HCT116 (cell line): ENCODE data around the gene COPB1. TPM values are rescaled to one million over a fixed set of nuclear protein-coding genes. Genes with fewer than 3 reads are reported as not detected.

Source experiments
- ATAC-seq: fragments of 200-7000 bp; cut with Tn5 transposase; 2 replicates; pipeline ENCODE4 v1.9.1; 2020; ENCODE audit warnings: mild to moderate bottlenecking, moderate library complexity
- BruUV-seq: library from RNA; stranded (reverse); fragments of 400-500 nt; replicated peaks from 2 replicates; lab custom pipeline; 2021; lab: Mats Ljungman, UMichigan
- CTCF ChIA-PET: fragments of 300-600 bp; sonication (Branson Sonifier 250); formaldehyde crosslinking; loops from one replicate; lab custom pipeline; 2021; ENCODE audit warnings: antibody characterized with exemption; lab: Charles Lee
- POLR2A ChIA-PET: fragments of 300-600, 350-600 bp; sonication (Branson Sonifier 250); formaldehyde crosslinking; loops from one replicate; lab custom pipeline; 2021; ENCODE audit warnings: antibody characterized with exemption; lab: Charles Lee
- RAD21 ChIA-PET, 2 experiments: fragments of 300-600 bp; sonication (Branson Sonifier 250); formaldehyde crosslinking; loops; one replicate each; lab custom pipeline; 2023; ENCODE audit warnings: low total read pairs in 2 of 2; ENCODE audit not compliant: uncharacterized antibody in 2 of 2, unreplicated experiment in 2 of 2, low non-redundant PET in 1 of 2; lab: Charles Lee
- DNase-seq: peaks from one replicate; pipeline ENCODE4 v3.0.0-alpha.2; 2010; ENCODE audit warnings: low read depth, low spot score
- H2AFZ ChIP-seq: fragments of 200-600 bp; shearing (Covaris generic), sonication (generic); 2 replicates; pipeline ENCODE4 v1.6.1; 2017; ENCODE audit warnings: low read depth, mixed run types, mixed read lengths, antibody characterized with exemption, low read length; ENCODE audit not compliant: poor library complexity, severe bottlenecking
- H3K27ac ChIP-seq: 2 replicates; pipeline ENCODE4 v1.5.1; 2012; ENCODE audit warnings: low read depth, low read length
- H3K27me3 ChIP-seq: fragments of 200-600 bp; sonication (generic); 2 replicates; pipeline ENCODE4 v1.6.1; 2016; ENCODE audit warnings: mixed run types, low read length, mixed read lengths; ENCODE audit not compliant: insufficient read depth
- H3K36me3 ChIP-seq, 2 experiments: fragments of 200-500 bp in 1 of 2; fragments of 200-600 bp in 1 of 2; sonication (Bioruptor generic) in 1 of 2; sonication (generic) in 1 of 2; 2 replicates each; pipeline versions ENCODE4 v1.5.1 to v1.6.1; 2014 to 2016; ENCODE audit warnings: low read length in 2 of 2, inconsistent platforms in 1 of 2, mixed read lengths in 1 of 2, mixed run types in 1 of 2; ENCODE audit not compliant: insufficient read depth in 2 of 2, control insufficient read depth in 1 of 2
- H3K4me1 ChIP-seq, 2 experiments: fragments of 200-600 bp in 1 of 2; sonication (generic) in 1 of 2; 2 replicates each; pipeline versions ENCODE4 v1.5.1 to v1.6.1; 2012 to 2017; ENCODE audit warnings: low read length in 2 of 2, inconsistent platforms in 1 of 2, mild to moderate bottlenecking in 1 of 2, mixed read lengths in 1 of 2, mixed run types in 1 of 2, moderate library complexity in 1 of 2; ENCODE audit not compliant: insufficient read depth in 2 of 2, control insufficient read depth in 1 of 2
- H3K4me2 ChIP-seq: fragments of 200-600 bp; sonication (generic); 2 replicates; pipeline ENCODE4 v1.6.1; 2017; ENCODE audit warnings: mixed run types, low read length, mixed read lengths
- H3K4me3 ChIP-seq, 2 experiments: fragments of 200-600 bp in 1 of 2; sonication (generic) in 1 of 2; replicated peaks in 1 of 2; 2 replicates each; pipeline ENCODE4 v1.5.1; 2011 to 2016; ENCODE audit warnings: low read length in 2 of 2, control low read depth in 1 of 2, low read depth in 1 of 2, mild to moderate bottlenecking in 1 of 2, mixed read lengths in 1 of 2, mixed run types in 1 of 2
- H3K79me2 ChIP-seq: fragments of 200-600 bp; sonication (generic); 2 replicates; pipeline ENCODE4 v1.6.1; 2017; ENCODE audit warnings: mild to moderate bottlenecking, mixed run types, low read length, moderate library complexity, mixed read lengths; ENCODE audit not compliant: insufficient read depth
- H3K9ac ChIP-seq: fragments of 200-600 bp; sonication (generic); 2 replicates; pipeline ENCODE4 v1.6.1; 2016; ENCODE audit warnings: low read length, mixed read lengths
- H3K9me2 ChIP-seq: fragments of 200-600 bp; sonication (generic), shearing (Covaris generic); 2 replicates; pipeline ENCODE4 v1.6.1; 2017; ENCODE audit warnings: mixed run types, mild to moderate bottlenecking, moderate library complexity; ENCODE audit not compliant: insufficient read depth
- H3K9me3 ChIP-seq, 2 experiments: fragments of 200-500 bp in 1 of 2; fragments of 200-600 bp in 1 of 2; sonication (Bioruptor generic) in 1 of 2; sonication (generic) in 1 of 2; 2 replicates each; pipeline ENCODE4 v1.6.1; 2014 to 2017; ENCODE audit warnings: low read length in 2 of 2, mixed read lengths in 2 of 2, inconsistent platforms in 1 of 2, low read depth in 1 of 2, mild to moderate bottlenecking in 1 of 2, mixed run types in 1 of 2, moderate library complexity in 1 of 2; ENCODE audit not compliant: control insufficient read depth in 1 of 2, insufficient read depth in 1 of 2
- H4K20me1 ChIP-seq: fragments of 200-600 bp; sonication (generic), shearing (Covaris generic); 2 replicates; pipeline ENCODE4 v1.6.1; 2017; ENCODE audit warnings: mixed run types, mild to moderate bottlenecking, moderate library complexity; ENCODE audit not compliant: insufficient read depth
- CBX3 ChIP-seq: IDR thresholded peaks from 2 replicates; pipeline ENCODE4 v1.6.1; 2012; ENCODE audit warnings: low read depth
- EGR1 ChIP-seq: IDR thresholded peaks from 2 replicates; pipeline ENCODE4 v1.6.1; 2012; ENCODE audit warnings: low read depth
- MAX ChIP-seq: IDR thresholded peaks from 2 replicates; pipeline ENCODE4 v1.6.1; 2012
- POLR2AphosphoS5 ChIP-seq: IDR thresholded peaks from 2 replicates; pipeline ENCODE4 v1.6.1; 2011; ENCODE audit warnings: mild to moderate bottlenecking, low read depth, low read length, moderate library complexity
- REST ChIP-seq: IDR thresholded peaks from 2 replicates; pipeline ENCODE4 v1.6.1; 2012; ENCODE audit warnings: low read depth
- ZBTB33 ChIP-seq: IDR thresholded peaks from 2 replicates; pipeline ENCODE4 v1.6.1; 2011; ENCODE audit warnings: mild to moderate bottlenecking, low read length, moderate library complexity; ENCODE audit not compliant: insufficient replicate concordance; ENCODE audit errors: extremely low read depth
- intact Hi-C: fragments of 100-400 bp; cut with micrococcal nuclease; formaldehyde crosslinking; loops from 2 replicates; pipeline ENCODE4 v1.10.0; 2022
- total RNA-seq: library from RNA; stranded (reverse); gene quantifications from one replicate; pipeline ENCODE4 v1.2.1, GENCODE V29; 2021; ENCODE audit not compliant: unreplicated experiment

The COPB1 gene
- total RNA-seq, 1 experiment from 2014 or later = 95.5 TPM

- Histone ChIP-seq H3K36me3 (peaks cover 56 to 66% of the 10 kb centered on the region in 2 experiments), H3K9ac (no peak overlapping the region), H3K9me3 (no peaks in the 10 kb centered on the region), H3K27me3 (no peaks in the 10 kb centered on the region), H3K9me2 (no peaks in the 10 kb centered on the region), H3K27ac (no peak overlapping the region), H2AFZ (no peak overlapping the region), H3K4me3 (no peak overlapping the region), H3K4me1 (no peaks in the 10 kb centered on the region), H3K4me2 (no peak overlapping the region), H3K79me2 (no peaks in the 10 kb centered on the region), H4K20me1 (peaks cover 4% of the 10 kb centered on the region; the same call in 1 of the 2 replicates)
- ATAC-seq (no peak), DNase-seq (no peak)
- ChIA-PET POLR2A (no interaction called here), CTCF (interaction anchor here (2.4 kb wide), 1 partner anchor 9 kb away, joined by 8 read pairs; no protein-coding TSS in a partner anchor), RAD21 (no interaction called here)
- intact Hi-C loops = no loop called here
- no peak for TF ChIP-seq POLR2AphosphoS5
- TF ChIP-seq MAX = no peak
- TF ChIP-seq EGR1 = no peak
- TF ChIP-seq ZBTB33 = no peak
- no peak for TF ChIP-seq CBX3
- TF ChIP-seq REST = no peak
- no TSS peak for BruUV-seq
These were observed 36.0 kb downstream of the COPB1 start for GRCh38 chr11:14463623-14464022.
